ENCODE data around the gene SP140L.
"Not testable (repeated sequence)": the region's sequence is repeated elsewhere in the genome, so short reads cannot be mapped to it uniquely, and the experiment has no call there.

SP140L gene

DNA sequence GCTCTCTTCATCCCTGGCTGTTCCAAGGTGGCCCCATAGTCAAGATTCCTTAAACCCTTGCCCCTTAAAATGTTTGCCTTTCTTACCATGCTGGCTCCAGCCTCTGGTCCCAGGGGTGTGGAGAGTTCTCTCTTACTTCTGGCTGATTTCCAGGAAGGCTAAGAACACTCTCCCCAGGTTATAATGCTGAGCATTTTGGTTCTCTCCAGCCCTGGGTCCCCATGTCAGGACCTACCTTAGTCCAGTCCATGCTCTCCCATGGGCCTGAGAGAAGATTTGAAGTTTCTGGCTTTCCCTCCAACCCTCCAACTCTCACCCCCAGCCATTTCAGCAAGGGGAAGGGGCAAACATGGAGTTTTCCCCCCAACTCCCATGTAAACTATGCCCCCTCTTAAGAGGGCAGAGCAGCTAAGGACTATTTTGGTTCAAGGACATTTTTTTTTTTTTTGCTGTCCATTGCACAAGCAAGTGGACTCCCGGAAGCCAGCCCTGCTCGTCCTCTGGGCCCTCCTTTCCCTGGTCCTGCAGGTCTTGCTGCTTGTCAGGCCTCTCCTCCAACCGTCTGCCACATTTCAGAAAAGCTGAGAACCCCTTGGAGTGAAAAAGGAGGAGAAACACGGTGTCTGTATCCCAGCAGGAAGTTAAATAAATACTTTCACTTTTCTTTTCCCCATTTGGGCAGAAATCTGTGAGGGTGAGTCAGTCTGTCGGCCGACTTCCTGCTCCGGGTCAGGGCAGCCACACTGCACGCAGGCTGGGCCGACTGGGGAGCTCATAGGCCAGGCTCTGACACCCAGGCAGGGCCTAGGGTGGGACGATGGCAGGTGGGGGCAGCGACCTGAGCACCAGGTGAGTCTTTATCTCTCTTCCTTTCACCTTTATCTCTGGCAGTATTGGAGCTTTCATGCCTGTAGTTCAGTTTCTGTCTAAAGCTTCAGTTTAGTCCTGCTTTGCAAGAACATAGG, at the start of gene SP140L:
TSS of gene SP140L (plus strand) at position 741 of the 965 bp plus-strand sequence. CDS start at position 818, 77 bp downstream.
- DNase-seq: no peak

DNA sequence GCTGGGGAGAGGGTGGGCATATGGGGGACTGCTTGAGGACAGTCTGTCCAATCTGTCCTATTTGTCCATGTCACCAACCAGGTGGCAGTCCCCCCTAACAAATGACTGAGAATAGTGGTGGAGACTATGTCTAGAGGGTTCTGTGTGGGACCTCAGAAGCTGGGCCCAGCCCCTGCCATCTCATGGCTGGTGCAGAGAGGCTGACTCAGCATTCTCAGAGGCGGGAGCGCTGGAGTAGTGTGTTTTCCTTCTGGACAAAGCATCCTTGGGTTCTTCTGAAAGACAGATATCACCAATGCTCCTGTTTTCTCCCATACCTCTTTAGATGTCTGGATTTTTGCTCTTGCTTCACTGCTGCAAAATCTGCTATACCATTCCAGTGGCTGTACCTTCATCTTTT, 44.1 kb upstream of the SP140L start:
- no peak for DNase-seq

GRCh38 chr2:230286048-230286447, 40.9 kb upstream of the SP140L start:
- DNase-seq: no peak

DNA sequence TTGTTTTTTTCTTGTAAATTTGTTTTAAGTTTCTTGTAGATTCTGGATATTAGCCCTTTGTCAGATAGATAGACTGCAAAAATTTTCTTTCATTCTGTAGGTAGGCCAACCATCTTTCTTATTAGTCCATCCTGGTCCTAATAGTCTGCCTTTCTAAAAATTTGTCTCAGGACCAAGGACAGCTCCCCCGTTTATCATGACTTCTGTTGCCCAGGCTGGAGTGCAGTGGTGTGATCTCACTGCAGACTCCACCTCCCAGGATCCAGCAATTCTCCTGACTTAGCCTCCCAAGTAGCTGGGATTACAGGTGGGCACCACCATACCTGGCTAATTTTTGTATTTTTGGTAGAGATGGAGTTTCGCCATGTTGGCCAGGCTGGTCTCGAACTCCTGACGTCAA, 37.7 kb upstream of the SP140L start:
- DNase-seq: not testable (repeated sequence)

DNA sequence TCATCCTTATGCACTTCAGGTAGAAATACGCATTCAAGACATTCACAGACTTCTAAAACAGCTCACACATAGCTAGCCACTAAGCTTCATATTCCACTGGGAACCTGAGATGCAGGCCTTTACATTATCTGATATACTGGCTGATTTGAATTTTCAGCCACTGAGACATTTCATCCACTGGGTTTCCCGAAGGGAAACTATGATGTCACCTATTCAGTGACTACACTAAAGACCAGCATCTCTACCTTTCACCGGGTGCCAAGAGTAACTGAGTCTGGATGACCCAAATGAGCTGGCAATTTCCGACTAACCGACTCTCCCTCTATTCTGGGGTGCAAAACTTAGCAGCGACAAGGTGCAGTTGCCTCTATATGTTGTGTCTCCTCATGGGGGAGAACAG, 31.8 kb upstream of the SP140L start:
- DNase-seq: no peak

GRCh38 chr2:230296917-230297316, 30.1 kb upstream of the SP140L start:
- DNase-seq: no peak

DNA sequence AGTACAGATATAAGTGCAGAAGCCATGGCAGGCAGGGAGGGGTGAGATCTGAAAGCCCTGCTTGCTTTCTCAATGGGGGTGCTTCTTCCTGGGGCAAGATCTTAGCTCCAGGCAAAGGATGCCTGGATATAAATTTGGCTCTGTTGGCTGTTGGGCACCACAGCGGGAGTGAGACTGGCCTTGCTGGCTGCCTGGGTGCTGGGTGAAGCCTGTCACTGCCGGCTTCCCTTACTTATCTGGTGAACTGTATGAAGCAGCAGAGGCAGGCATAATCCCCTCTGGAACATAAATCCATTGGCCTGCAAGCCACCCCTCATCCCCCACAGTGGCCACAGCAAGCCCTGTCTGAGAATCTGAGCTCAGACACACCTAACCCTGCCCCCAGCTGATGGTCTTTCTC, 27.4 kb upstream of the SP140L start:
- no peak for DNase-seq

GRCh38 chr2:230305416-230306275, 21.3 kb upstream of the SP140L start:
- no peak for DNase-seq

DNA sequence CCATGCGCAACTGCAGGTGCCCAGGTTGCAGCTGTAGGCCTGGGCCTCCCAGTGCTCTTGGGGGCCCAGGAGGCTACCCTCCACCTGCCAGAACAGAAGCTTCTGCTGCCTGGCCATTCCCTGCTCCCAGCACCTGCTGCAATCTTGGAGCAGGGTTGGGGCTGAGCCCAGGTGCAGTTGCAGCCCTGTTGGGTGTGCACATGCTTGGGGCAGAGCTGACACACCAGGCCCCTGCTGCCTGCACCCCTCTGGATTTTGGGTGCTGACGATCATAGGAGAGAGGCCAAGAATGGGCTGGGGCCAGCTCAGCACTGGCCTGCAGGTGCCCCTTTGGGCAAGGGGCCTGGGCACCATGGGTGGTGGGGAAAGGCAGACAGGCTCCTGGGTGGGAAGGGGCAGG, 20.5 kb upstream of the SP140L start:
- DNase-seq: no peak

DNA sequence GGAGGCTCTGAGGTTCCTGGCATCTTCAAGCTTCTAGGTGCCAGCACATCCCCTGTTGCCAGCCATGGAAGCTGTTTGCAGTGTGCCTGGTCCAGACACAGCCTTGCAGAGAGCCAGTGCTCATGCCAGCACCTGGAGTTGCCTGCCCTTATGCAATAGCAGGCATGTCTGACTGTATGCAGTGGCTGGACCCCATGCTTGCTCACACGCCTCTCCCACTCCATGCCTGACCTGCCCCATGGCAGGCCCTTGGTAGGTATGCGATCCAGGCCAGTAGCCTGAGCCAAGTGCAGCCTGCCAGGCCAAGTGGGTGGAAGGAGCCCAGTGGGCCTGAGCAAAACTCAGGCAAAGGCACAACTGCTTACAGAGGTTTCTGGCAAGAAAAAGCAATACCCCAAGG, 19.5 kb upstream of the SP140L start:
- no peak for DNase-seq

DNA sequence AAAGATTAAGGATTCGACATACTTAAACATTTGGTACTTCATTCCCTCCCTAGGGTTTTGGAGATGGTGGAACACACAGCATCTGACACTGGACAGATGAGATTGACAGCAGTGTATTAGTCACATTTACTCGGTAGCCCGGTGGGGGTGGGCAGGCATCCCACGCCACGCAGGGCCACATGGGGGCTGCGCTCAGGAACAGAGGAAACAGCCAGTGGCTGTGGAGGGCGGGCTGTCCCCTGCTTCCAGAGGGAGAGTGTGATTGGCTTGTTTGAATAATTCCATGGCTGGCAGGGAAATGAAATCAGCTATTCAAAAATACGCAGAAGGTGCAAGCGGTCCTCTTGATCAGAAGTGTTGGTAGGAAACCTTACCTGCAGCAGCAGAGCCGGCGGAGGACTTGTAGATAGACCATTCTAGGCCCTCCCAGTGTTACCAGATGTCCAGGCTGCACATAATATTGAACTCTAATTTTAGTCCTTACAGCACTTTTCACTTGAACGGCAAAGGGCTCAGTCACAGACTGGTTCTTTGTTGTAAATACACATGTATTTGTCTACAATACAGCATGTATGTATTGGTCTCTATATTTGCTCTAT, 18.5 kb upstream of the SP140L start:
- no peak for DNase-seq

DNA sequence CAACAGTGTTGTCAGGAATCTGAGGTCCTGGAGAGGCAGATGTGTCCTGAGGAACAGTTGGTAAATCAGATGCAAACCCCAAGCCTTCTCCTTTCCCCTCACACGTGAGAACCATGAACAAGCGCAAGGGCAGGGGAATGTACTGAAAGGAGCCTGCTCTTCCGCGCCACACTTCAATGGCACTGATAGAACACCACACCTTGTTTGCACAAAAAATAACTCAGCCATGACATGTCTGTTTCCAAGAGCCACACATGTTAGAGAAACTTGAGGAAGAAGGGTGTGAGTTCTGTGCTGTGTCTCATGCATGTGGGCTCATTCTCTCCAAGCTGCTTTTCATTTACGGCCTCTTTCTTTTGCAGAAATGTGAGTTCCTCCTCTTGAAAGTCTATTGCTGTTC, 16.2 kb upstream of the SP140L start:
- DNase-seq: not testable (repeated sequence)

- DNase-seq: not testable (repeated sequence)
Observed at GRCh38 chr2:230311634-230312033, 15.4 kb upstream of the SP140L start.

DNA sequence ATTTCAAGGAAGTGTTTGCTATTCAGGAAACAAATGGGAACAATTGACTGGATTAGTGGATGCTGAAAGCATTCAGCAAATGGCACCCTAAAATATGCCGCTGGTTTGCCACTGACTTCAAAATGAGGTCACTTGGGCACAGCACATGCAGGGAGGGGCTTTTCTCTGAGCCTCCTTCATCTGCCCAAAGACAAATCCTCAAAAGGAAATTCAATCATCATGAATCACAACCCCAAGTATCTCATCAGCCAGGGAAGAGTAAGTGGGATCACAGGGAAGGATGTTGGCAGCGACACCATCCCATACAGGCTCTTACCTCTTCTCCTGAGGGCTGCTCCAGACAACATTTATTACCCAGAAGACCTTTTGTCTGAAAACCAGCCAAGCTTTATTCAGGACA, 14.4 kb upstream of the SP140L start:
- DNase-seq: no peak

DNA sequence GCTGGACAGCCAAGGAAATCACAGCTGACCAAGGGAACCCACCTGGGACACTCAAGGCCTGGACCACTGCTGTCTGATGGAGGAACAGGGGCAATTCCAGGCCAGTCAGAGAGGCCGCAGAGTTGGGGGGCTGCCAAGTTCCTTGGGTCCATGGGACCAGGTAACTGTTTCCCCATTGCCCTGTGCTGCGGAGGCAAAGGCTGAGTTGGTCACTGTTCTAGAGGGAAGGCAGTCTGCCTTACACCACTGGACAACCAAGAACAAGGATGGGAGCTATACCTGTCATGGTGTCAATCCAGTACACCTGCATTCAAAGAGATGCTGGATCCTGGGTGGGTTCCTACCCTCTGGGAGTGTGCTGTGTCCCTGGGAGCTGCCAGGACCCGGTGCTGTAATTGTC, 9.6 kb upstream of the SP140L start:
- DNase-seq: no peak

GRCh38 chr2:230318190-230319121, 8.5 kb upstream of the SP140L start:
- no peak for DNase-seq

- no peak for DNase-seq
Observed at GRCh38 chr2:230319211-230319862, 7.7 kb upstream of the SP140L start.

GRCh38 chr2:230321031-230321430, 6.0 kb upstream of the SP140L start:
- no peak for DNase-seq

DNA sequence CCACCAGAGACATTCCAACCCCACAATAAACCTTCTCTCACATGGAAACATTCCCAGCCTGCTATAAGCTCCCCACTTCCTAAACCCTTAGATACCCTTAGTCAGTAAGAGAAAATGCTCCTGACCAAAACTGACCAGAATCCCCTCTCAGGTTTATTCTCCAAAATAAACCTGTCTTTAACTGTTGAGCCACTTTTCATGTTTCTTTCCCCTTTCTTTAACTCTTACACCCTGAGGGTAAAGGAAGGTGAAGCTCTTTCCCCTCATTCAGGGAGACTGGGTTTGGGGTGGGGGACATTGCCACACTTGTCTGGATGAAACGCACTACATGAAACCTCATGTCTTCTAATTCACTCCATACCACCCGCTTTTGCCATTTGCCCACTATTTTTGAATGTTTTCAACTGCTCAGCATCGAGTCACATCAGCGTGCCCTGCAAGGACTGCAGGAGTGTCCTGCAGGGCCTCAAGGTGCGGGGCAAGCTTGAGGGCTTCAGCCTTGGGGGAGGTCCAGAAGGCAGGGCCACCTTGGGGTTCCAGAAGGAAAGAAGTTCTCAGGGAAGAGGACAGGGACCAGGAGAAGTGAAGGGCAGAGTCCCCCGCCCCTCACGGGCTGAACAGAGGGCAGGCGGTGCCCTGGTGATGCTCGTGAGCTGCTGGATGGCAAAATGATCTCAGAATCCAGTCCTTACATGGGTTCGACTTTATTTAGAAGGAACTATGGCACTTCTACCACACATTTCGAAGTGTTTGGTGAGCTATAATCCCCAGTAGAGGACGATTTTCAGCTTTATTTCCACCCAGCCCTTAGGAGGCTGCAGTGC, 4.2 kb upstream of the SP140L start:
- no peak for DNase-seq

DNA sequence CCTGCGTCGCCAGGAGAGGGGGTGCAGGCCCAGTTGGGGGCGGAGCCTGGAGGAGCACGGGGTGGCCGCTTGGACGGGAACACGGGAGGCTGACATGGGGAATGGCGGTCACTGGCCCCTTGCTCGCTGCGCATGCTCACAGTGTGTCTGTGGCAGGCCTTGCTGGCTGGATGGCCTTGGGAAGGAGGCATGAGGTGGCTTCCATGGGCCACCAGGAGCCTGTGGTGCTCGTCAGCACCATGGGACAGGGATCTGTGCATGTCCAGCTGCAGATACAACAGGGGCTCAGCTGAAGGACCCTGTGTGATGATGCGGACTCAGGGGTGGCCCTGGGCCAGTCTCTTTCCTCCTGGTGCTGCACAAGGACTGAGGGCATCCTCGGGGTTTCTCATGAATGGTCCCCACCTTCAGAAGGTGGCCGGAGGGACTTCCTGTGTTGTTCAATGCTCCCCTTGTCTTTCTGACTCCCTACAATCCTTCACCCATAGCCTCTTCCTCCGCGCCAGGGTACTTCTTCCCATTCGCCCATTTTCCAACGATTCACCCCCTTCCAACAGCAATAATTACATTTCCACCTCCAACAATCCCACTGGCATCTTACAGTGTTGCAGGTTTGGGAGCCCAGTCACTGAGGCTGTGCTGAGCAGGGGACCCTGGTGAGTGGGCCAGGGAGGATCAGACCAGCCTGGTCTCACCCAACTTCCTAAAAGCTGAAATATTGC, 3.4 kb upstream of the SP140L start:
- no peak for DNase-seq

Data from NCI-H1436 (cell line).